Middle frontal gyrus (tissue), 1 donor: ENCODE measurements around the gene GABRR3.
"Not testable (repeated sequence)": the region's sequence is repeated elsewhere in the genome, so short reads cannot be mapped to it uniquely, and the experiment has no call there.

Source experiments
- DNase-seq: peaks from one replicate; pipeline ENCODE4 v3.0.0-alpha.2; 2015; ENCODE audit warnings: low spot score; ENCODE audit errors: extremely low spot score

The GABRR3 gene

DNA sequence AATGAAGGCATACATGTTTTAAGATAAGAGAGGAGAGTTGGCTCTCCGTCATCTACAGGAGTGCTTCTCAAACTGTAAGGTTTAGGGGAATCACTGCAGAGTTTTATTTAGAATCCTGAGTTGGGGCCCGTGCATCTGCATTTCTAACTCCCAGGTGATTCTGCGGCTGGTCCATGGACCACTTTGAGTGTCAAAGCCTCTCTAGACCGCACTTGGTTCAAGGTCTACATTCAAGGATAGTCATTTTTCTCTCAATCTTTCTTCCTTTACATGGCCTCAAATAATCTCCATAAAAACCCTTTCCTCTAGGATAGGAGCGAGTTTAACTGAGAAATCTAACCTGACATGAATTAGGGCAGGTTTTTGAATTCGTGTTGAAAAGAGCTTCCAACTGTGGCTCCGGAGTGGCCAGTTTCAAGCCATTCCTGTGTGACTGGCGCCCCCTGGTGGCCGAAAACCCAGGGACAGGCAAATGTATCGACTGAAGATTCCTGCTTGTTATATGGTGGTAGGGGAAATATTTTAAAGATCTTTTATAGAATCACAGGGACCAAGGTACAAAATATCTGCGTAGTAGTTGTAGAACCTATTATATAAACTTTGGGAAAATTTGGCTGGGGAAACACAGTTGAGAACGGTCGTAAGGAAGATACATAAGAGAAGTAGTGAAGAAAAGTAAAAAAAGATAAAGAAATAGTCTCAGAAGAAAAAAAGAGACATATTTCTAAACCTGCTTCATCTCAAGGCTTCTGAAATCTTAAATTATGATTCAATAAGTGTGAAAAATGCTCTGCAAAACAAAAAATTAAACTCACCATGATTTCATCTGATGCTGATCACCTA lies 11.9 kb downstream of the GABRR3 start:
- DNase-seq: peak; percentile 65

DNA sequence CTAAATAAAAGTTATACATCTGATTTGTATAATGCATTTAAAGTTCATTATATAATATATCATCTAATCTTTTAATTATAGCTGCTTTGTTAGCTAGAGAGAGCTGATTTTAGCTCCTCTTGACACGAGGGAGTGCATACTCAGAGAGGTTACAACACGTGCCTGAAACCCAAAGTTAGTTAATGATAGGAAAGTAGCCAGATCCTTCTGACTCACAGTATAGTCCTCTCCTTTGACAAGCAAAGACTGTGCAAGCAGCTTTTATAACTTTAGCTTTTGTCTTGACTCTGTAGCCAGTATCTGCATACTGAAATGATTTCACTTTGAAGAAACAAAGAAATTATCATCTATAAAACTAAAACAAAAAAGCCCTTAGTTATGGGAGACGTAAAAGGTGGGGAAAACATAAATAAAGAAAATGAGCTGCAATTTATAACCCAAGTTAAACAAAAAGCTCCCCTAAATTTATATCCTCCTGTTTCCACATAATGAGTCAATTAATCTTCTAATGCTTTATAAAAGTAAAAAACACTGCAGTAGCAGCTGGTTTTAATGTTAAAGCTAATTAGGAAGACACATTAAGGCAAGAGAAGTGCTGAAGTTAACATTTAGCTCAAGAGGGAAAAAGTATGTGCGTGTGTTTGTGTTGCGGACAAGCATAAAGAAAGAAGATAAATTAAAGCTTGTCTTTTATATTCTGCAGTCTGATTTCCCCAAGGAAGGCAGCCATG lies 13.1 kb downstream of the GABRR3 start:
- DNase-seq: no peak

DNA sequence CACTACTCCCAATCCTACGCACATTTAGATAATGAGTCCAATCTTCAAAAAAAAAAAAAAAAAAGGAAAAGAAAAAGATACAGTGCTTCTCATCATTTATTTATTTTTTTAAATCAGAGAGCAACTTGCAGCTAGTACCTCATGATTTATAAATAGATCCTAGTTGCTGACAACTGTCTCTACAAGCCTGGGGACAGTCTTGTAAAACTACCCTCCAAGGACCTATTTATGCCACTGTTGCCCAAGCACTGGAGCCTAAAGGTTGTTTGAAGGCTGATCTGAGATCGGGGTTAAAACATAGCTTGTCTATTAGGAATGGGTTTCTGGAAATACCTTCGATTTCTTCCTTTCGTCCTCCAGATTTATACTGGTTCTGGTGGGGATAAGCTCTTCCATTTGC lies 14.7 kb downstream of the GABRR3 start:
- no peak for DNase-seq

DNA sequence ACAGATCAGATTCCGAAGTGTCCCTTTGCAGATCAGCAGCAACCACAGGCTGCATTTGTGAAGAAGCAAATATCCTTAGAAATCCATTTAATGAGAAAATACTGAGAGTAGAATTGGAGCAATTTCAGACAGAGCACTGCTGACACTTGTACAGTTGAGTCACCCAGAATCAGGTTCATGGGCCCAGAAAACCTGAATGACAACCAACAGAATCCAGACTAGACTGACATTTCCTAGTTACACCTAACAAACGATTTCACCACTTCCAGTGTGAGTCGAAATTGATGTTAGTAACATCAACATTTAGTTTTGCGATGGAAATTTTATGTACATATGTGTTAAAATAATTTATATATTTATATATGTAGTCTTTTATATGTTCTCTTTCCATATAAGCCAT lies 16.8 kb downstream of the GABRR3 start:
- no peak for DNase-seq

DNA sequence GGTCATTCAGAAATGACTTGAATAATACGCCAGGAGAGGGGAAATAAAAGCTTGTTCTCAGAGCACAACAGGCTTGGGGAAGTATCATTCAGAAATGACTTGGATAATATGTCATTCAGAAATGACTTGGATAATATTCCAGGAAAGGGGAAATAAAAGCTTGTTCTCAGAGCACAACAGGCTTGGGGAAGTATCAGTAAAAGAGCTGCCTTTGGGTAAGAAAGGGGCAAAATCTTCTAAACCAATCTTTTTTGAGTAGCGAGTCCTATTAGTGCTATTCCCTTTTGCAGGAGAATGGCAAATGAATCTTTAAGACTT lies 20.9 kb downstream of the GABRR3 start:
- no peak for DNase-seq

DNA sequence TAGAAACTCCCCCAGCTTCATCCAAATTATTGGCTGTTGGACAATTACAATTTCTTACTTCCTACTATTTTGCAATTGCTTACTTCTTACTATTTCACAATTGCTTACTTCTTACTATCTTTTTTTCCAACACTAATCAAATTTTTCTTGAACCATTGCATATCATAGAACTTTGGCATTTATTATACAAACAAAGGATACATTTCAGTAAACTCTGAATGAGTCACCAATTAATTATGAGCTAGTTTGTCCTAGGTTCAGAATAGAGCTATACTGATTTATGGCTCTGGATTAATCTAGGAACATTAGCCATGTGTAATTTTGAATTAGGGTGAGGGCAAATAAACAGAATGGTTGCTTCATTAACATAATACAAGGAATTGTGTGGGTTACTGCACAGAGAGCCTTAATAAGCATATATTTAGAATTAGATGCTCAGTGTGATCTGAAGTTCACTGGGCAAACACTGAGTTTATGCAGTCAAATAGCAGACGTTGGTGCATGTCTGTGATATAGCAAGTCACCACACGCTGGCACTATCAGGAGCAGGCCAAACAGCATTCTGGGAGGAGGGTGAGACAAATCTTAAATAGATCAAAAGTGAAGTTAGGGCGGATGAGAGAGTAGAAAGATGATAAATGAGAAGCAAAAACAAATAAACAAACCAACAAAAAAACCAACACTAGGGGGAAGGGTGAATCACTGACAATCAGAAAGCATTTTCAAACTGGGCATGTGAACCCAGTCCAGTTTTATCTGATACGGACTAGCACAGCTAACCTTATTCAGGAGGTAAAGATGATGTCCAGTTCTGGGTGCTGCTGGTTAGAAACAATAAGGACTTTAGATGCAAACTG lies 21.5 kb downstream of the GABRR3 start:
- DNase-seq: no peak

DNA sequence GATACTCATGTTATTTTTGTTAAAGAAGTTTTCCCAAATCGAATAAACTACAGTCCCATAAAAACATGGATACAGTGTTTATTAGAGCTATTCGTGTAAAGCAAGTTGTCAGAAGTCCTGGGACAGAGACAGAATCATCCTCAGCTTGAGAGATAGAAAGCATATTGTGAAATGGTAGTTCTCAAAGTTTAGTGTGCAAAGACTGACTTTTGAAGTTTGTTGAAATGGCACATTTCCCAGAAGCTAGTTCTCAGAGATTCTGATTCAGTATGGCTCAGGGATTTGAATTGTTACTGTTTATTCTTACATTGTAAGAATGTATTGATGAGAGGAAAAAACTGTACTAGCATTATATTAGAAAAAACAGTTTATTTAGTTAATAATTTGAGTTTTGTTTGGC lies 22.1 kb downstream of the GABRR3 start:
- no peak for DNase-seq

DNA sequence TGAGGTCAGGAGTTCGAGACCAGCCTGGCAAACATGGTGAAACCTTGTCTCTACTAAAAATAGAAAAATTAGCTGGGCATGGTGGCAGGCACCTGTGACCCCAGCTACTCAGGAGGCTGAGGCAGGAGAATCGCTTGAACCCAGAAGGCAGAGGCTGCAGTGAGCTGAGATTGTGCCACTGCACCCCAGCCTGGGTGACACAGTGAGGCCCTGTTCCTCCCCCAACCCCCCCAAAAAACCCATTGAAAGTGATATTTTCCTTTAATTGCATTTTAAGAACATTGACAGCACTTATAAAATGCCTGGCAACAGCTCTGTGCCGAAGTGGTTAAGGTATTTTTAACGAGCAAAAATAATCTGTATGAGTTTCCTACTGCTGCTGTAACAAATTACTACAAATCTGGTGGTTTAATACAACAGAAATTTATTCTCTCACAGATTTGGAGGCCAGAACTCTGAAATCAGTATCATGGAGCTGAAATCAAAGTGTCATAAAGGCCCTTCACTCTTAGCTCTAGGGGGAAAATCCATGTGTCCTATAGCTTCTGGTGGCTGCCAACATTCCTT lies 24.1 kb downstream of the GABRR3 start:
- DNase-seq: not testable (repeated sequence)

DNA sequence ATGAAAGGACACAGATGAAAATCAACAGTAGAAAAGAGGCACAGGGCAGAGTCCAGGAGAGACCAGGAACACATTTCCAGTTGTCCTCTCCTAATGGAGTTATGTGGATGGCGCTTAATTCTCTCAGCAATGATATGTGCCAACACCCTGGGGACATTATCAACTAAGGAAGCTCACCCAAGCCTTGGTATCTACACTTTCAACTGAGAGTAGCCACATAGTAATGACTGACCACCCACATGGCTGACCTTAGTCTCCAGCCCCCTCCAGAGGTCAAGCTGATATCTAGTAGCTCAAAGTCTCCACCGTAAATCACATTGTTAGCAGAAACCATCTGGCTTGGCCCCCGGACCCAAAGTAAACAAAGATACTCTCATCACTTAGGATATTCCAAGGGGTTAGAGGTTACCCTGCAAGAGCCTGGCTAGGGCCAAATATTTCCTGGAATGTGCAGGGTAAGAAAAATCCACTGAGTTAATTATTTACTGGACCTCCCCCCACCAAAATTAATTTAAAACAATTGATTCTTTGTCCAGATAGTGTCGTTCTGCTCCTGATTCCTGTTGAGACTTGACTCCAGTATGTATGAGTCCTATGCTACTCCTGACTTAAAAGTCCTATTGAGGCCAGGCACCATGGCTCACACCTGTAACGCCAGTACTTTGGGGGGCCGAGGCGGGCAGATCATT lies 24.8 kb downstream of the GABRR3 start:
- no peak for DNase-seq

DNA sequence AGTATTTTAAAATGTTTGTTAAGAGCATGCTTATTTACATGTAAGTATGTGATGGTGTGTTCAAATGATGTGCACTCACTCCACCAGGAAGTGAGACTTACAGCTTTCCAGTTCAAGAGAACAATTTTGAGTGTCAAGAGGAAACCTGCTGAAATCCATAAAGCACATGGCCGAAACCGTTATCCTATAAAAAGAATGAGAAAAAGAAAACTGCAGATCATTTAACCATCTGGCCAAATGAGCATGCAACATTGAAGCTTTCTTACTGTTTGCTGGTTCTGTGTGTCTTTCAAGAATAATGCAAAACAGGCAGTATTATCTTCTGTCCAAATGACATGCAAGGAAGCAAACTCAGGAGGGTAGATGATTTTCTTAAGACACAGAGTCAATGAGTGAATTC lies 26.3 kb downstream of the GABRR3 start:
- DNase-seq: no peak

DNA sequence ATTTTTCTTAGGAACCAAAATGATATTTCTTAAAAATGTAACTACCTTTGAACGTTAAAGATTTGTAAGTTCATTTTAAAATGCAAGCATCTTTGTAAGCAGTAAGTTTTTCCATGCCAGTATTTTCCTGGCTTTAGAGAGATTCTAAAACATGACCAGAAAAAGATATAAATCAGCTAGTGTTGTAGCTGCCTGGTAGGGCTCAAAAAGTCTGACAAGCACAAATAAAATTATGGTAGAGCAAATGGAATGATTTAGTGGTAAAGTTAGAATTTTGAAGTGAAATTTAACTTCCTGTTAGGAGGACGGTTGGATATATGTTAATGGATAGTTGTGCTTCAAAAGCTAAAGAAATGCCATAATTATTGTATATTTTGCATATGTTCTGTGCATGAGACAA lies 29.7 kb downstream of the GABRR3 start:
- DNase-seq: no peak

DNA sequence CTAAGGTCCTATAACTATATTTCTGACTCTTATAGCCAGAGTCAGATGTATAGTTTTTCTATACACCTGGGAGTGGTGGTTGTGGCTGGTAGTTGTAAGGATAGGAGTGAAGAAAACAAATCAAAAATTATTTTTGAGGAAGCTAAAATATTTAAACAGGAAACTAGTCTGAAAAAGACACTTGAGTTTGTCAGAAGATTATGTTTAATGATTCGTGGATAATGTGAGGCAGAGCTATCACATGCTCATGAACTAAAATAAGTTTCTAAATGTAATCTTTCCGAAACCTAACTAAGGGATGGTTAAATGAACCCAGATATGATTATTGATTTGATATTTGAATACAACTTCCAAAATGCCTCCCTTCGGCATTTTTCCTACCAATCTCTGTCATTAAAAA lies 30.4 kb downstream of the GABRR3 start:
- no peak for DNase-seq

DNA sequence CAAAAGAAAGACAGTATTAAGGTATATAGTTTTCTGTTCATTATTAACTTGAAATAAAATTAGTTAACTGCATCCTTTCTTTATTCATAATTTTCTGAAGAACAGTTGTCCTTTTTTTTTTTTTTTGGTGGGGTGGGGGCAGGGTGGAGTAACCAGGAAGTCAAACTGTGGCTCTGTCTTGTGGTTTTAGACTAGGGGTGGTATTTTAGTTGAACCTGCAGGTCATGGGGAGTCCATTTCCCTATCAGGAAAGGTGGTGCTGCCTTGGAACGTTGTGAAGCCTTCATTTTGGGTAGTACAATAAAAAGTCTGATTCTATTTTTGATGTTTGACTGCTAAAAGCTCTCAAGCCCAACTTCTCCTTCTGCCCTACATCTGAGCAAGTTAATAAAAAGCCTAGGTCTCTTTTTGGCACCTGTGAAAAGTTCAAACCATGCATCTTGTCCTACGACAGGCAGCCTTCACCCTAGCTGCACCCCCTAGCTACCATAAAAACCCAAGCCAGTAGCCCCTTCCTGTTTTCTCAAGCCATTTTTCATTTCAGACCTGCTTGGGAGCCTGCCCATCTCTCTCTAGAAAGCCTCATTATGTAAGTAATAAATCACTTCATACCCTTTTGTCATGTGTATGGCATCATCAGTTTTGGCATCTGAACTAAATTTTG lies 31.7 kb downstream of the GABRR3 start:
- no peak for DNase-seq

DNA sequence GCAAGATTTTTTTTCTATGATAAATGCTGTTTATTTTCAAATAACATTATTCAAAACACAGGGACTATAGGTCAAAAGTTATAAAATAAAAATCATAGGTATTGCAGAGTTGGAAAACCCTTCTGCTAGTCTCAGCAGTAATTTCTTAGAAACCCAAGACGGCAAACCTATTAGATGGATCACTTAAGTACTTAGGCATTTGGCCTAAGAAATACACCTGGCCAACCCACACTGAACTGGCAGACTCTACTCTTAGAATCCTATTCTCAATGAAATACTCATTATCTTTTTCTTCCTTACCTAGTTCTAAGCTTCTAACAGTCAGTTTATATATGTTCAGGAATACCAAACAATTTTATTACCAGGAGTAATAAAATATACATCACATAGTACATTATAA lies 32.4 kb downstream of the GABRR3 start:
- DNase-seq: no peak

DNA sequence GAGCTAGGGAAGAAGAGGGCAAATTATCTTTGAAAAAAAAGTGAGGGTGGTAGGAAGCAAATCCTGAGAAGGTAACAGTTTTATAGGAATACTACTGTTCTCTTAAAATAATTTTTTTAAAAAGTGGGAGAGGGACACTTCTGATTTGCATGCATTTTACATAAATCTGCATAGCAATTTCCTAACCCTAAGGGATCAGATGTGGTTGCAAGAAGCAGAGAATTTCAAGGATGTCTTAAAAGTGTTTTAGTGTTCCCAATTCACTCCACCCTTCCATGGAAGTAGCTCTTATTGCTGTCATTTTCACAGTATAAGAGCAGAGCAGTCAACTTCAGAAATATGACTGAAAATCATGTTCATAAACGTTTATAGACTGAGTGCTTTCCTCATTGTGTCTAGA lies 35.1 kb downstream of the GABRR3 start:
- no peak for DNase-seq

DNA sequence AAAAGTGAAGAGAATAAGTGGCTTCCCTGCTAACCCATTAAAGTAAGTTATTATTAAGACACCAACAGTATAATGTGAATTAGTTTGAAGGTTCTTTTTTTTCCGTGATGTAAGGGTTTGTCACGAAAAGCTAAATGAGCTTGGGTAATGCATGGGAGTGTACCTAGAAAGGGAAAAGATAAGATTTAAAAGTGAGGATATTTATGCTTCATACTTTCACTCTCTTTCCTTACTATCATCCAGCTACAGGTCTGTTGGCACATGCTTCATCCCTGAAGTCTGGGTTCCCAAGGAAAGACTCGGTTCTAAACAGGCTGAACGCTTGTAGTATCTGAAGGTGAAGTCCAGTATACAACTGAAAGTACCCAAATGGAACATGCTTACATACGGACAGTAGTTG lies 36.0 kb downstream of the GABRR3 start:
- no peak for DNase-seq

DNA sequence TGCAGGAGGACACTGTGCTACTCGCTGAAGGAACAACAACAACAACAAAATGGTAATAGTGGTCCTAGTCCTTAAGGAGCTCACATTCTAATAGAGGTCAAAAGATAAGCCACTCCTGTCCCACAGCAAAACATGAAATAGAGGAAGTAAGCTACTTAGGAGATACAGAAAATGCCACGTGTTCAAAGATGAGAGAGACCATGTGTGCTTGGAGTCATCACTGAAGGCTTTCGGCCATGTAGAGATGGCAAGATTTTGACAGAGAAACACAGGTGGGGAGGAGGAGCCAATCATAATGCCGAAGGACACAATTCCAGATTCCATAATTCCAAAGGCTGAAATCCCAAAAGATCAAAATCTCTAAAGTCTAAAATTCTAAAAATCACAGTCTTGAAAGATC lies 38.1 kb downstream of the GABRR3 start:
- no peak for DNase-seq

DNA sequence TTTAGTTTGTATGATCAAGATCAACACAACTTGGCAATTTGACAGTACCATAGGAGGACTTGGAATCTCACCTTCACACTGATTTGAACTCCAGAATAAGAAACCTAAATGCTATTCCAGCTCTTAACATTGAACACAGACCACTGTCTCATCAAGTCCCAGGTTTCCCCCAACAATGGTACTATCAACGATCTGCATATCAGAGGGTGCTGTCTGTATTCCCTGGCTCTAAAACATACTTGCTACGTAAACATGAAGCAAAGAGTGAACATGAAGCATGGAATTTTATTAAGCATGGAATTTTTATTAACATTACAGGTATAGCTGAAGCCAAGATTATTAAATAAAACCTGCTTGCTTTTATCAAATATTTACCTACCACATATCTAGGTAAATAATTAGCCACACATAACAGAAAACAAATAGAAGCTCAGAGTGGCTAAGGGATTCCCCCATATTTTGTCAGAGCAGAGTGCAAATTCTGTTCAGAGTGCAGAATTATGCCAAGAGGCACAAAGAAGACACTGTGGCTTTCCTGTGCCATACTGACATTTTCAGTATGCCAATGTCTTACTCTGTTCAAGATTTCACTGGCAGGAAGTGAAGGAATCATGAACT lies 40.7 kb downstream of the GABRR3 start:
- DNase-seq: no peak

DNA sequence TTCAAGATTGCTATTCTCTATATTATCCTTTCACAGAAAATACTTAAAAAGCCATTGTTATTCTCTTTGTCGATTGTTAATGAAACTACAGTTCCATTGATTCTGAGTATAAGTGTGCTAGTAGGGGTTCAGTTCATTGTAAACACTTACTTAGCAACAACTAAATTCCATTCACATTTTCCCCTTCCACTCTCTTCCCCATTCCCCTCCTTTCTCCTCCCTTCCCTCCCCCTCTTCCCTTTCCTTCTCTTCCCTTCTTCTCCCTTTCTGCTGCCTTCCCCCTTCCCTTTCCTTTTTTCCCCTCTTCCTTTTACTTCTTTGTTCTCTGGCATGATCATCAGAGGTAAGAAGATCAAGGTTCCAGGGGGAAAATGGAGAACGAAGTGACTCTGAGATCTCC lies 41.6 kb downstream of the GABRR3 start:
- DNase-seq: no peak

DNA sequence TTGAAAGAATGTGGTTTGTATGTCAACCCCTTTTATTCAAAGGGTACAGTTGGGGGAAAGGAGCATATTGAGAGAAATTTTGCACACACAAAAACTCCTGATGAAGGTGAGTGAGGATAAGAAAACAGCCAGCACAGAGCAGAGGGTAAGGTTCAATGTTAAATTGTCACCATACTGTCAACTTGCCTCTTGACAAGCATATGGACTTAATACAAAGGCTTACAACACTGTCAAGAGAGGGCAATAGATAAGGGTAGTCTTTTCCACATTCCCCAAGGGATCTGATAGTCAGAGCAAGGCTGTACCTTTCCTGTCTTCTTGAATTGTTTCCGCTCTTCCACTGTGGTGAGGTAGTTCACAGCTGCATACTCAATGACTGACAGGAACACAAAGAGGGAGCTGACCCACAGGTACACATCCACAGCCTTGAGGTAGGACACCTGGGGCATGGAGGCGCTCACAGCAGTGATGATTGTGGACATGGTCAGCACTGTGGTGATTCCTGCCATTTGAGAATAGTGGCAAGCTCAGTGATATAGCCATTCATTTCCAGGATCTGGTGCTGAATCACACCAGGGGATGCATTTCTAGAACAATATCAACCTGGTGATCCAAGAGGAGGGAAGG lies 42.5 kb downstream of the GABRR3 start:
- no peak for DNase-seq
